Glomerular visceral epithelial cell (primary cell): ENCODE measurements around the gene CD6.
"Not testable (repeated sequence)": the region's sequence is repeated elsewhere in the genome, so short reads cannot be mapped to it uniquely, and the experiment has no call there.

Source experiments
- DNase-seq: peaks from one replicate; pipeline ENCODE4 v3.0.0-alpha.2; 2016; ENCODE audit errors: extremely low spot score

The CD6 gene

DNA sequence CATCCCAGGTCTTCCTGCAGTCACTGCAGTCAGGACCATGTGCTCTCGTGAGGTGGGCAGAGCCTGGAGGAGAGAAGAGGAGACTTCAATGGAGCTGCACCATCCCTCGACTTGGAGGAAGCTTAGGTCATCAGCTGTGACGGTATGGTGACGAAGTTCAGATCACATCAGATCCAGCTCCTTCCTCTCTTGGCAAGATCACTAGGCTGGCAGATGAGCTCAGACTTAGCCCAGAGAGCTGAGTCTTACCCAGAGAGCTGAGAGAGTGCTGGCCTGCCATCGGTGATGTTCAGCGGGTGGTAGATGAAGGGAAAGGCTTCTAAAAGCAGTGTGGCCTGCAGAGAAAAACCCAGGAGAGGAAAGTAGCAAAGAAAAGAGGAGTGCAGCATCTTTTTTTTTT, 17.7 kb upstream of the CD6 start:
- no peak for DNase-seq

DNA sequence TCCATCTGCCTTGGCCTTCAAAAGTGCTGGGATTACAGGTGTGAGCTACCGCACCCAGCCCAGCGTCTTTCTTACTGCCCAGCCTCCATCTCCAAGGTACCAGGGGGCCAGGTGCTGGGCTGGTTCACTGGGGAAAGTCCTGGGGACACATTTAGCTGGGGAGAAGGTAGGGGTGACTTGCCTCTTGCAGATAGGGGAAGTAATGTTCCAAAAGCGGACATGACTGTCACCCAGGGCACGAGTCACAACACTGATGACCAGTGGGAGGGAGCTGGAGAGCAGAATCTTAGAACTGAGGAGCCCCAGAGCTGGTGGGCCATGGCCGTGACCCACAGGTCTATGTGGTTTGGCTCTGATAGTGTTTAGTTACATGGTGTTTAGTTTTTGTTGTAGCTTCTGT, 17.1 kb upstream of the CD6 start:
- no peak for DNase-seq

DNA sequence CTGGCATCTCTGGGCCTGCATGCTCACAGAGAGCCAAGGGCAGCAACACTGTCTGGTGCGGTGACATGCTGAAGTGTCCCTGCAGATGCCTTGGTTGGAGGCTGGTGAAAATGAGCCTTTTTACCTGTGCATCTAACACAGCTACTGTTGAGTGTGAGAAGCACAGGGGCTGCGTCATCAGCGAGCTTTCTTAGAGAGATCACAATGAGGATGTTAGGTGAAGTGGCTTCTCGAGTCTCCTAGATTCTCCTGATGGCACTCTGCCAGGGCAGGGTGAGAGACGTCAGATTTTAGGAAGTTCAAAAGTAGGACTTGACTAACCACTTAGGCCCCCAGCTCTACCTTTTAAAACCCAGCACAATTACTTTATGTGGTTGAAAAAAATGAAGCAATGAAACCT, 15.9 kb upstream of the CD6 start:
- DNase-seq = no peak

DNA sequence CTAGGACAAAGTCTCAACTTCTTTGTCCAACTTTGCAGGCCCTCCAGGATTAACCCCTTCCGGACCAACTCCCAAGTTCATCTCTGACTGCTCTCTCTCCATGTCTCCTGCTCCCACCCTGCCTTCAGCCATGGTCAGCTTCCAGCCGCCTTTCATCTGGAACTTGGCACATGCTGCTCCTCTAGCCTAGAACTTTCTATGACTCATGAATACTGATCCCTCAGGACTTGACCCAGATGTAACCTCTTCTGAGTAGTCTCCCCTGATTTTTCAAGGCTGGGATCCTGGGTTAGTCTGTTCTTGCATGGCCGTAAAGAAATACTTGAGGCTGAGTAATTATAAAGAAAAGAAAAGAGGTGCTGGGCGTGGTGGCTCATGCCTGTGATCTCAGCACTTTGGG, 14.3 kb upstream of the CD6 start:
- no peak for DNase-seq

DNA sequence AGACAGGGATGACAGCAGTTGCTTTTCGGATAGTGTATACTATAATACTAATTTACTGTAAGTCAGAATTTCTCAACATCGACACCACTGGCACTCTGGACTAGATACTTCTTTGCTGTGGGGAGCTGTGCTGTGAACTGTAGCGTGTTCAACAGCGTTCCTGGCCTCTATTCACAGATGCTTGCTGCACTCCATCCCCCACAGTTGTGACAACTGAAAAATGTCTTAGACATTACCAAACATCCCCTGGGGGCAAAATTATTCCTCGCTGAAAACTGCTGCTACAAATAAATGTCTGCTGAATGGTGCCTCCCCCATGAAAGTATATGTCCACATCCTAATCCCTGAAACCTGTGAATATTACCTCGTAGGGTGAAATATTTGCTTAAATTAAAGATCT, 12.0 kb upstream of the CD6 start:
- DNase-seq = no peak

DNA sequence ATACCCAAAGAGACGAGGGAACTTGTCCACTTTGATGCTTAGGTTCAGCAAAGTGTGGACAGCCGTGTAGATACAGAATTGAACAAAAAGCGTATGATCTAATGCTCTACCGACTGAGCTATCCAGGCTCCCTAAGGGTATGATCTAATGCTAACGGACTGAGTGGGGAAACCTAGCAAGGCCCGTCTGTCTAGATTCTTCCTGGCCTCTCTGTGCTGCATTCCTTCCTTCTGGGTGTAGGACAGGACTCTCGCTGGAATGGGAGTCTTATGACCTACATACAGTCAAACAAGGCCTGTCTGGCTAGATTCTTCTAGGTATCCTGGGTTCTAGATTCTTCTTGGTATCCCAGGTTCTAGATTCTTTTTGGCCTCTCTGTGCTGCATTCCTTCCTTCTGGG, 11.1 kb upstream of the CD6 start:
- no peak for DNase-seq

DNA sequence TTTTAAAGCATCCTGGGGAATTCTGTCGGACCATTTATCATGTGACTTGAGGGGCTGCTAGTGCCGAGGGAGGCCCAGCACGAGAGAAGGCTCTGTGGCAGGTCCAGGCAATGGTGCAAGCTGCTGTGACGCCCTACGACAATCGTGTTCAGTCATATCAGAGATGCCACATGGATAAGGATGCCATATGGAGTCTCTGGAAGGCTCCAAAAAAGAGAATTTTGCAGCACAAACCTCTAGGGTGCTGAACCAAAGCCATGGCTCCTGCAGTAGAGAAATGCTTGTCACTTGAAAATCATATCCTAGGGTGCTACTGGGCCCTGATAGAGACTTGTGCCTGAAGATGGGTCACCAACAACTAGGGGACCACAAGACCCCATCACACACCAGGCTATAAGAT, 6.7 kb upstream of the CD6 start:
- DNase-seq = no peak

DNA sequence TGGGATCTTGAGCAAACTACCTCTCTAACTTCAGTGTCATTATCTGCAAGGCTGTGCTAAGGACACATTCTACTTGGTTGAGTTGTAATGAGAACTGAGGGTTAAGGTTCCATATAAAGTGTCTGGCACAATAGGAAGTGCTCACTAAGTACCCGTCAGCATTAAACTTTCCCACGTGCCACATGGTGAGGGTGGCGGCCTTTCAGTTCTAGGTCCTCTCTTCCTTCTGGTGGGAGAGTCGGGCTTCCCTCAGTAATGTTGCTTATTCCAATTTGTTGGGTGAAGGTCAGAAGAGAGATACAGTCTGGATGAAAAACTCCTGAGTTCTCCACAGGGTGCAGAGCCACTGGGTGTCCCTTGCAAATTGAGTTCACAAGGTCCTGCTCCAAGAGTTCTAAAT, 4.6 kb upstream of the CD6 start:
- DNase-seq = no peak

DNA sequence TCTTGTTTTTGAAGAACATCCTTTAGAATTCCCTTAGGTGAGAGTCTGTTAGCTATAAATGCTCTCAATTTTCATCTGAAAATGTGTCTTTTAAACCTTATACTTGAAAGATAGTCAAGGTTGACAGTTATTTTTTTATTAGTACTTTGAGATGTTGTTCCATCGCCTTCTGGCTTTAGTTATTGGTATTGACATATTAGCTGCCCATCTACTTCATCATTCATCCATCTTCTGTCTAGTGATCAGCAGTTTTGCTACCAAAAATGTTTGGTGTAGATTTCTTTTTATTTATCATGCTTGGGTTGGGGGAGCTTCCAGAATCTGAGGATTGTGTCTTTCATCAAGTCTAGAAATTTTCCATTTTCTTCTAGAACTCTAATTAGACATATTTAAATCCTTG, 3.3 kb upstream of the CD6 start:
- DNase-seq = no peak

DNA sequence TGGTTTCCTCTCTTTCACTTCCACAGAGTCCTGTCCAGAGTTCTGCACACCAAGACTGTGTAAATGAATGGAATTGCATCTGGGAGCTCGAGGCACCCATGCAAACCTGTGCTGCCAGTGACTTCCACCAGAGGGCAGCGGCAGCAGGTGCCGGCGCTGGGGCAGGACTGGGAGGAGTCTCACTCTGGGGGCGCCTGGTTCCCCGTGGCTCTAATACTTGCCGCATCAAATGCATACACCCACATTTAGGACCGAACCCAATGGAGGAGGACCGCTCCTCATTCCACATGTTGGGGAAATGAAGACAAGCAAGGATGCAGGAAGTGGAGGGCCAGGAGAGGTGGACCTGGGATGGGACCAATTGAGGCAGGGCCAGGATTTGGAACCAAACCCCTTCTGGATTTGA, 1.1 kb upstream of the CD6 start:
- DNase-seq = peak; percentile 44

DNA sequence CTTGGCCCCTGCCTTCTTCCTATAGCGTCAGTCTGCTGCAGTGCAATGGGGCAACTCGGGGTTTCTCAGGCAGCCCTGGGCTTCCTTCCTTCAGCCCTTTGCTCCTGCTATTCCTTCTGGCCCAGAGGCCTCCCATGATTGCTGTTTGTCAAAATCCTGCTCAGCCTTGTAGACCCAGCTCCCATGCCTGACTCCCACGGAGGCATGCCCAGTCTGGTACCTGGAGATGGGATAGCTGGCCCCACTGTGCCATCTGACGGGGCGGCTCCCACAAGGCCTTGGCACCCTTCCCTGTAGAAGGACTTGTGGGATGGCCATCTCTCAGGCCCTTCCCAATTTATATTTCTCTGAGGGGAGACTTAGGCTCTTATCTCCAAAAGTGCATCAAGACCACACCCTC, 590 bp upstream of the CD6 start:
- DNase-seq = no peak

DNA sequence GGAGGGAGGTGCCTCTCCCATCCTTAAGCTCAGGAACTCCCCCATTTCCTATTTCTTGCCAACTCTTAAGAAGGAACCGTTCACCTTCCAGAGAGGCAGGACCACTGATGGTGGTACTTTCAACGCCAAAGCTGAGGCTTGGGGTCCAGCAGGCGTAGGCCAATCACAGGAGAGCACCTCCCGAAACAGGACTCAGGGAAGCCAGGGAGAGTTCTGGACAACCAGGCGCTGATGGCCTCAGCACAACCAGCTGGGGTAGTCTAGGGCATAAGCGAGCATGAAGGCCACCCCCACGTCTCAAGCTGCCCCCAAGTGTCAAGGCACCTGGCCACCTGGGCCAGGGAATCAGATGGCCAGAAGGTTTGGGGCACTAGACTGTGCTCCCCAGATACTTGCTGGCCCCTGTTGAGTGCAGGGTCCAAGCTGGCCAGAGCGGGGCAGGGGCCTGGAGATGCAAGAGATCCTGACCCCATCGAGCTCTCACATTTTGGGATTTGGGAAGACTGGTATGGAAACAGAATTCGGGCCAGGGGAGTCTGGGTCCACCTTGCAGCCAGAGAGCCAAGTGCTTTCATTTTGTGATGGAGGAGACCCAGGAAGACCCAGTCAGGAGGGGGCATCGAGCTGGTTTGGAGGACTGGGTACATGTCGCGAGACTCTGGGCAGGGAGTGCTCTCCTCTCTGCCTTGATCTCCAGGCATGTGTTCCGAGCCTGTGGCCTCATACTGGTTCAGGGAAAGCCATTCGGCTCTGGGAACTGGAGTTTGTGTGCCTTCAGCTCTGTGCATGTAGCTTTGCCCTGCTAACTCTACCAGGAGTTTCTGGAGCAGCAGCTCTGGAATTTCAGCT, 926 bp downstream of the CD6 start:
- no peak for DNase-seq

DNA sequence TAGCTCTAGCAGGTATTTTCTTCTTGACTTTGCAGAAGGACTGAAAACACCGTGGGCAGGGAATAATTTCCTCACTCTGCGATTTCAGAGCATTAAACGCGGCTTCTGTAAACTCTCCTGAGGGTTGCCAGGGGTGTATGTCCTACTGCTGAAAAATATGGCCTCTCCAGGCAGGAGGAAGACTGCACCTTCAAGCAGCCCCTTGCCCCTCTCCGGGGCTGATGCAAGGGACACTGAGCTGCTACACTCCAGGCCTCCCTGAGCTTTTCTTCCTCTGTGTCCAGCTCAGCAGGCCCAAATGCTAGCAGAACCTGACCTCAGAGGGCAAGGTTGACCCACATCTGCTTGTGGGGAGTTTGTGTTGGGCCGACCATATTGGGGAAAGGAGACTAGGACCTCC, 2.2 kb downstream of the CD6 start:
- DNase-seq = no peak

DNA sequence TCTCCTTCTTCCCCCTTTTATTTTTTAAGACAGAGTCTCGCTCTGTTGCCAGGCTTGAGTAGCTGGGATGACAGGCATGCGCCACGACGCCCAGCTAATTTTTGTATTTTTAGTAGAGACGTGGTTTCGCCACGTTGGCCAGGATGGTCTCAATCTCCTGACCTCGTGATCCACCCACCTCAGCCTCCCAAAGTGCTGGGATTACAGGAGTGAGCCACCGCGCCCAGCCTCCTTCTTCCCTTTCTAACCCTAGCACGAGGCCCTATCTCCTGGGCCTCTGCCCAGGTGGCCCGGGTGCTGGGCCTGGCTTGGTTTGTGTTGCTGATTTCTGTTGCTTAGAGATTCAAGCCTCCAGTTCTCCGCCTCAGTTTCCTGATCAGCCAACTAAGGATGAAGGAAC, 2.8 kb downstream of the CD6 start:
- DNase-seq = not testable (repeated sequence)

DNA sequence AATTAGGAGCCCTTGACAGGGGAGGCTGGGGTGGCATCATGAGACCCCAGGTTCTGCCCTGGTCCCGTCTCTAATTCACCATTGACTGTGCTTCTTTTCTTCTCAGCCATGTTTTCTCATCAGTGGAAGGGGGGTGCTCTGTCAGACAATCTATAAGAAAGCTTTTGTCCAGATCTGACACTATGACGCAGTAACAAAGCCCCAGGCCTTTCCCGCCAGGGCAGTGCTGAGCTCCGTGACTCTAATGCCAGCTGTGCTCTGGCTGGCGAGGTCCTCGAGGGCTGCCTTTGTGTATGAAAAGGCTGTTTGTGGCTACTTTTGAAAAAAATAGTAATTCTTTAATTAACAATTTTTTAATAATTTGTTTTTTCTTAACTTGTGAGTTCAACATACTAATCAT, 3.2 kb downstream of the CD6 start:
- DNase-seq = no peak

DNA sequence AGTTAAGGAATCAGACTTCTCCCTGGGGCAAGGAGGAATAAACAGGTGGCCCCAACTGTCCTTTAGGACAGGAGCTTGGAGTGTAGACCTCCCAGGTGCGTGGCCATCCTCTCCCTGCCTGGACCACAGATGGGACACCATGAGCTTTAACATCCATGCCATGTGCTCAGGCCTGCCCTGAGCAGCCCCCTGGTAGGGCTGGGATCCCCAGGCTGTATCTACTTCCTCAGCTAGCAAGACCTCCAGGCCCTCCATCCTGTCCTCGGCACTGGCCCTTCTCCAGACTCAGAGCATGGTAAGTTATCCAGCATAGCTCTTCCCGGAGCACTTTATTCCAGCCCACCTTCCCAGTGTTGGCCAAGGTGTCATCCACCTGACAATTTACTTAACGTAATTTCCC, 5.7 kb downstream of the CD6 start:
- DNase-seq = no peak

DNA sequence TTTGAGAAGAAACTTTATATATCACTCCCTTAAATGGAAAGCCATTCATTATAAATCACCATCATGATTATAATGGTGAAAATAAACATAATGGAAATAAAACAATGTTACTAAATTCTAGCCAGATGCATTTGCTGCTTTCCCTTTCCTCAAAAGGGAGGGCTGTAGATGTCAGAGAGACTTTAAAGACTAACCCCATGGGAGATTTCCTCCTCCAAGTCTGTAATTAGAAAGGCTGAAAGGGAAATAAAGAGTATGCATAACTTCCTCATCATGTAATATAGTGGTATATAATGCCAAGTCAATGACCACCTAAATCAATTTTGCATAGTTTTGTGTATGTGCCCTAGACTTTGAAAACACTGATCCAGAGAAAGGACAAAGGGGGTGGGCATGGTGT, 6.4 kb downstream of the CD6 start:
- DNase-seq = no peak

DNA sequence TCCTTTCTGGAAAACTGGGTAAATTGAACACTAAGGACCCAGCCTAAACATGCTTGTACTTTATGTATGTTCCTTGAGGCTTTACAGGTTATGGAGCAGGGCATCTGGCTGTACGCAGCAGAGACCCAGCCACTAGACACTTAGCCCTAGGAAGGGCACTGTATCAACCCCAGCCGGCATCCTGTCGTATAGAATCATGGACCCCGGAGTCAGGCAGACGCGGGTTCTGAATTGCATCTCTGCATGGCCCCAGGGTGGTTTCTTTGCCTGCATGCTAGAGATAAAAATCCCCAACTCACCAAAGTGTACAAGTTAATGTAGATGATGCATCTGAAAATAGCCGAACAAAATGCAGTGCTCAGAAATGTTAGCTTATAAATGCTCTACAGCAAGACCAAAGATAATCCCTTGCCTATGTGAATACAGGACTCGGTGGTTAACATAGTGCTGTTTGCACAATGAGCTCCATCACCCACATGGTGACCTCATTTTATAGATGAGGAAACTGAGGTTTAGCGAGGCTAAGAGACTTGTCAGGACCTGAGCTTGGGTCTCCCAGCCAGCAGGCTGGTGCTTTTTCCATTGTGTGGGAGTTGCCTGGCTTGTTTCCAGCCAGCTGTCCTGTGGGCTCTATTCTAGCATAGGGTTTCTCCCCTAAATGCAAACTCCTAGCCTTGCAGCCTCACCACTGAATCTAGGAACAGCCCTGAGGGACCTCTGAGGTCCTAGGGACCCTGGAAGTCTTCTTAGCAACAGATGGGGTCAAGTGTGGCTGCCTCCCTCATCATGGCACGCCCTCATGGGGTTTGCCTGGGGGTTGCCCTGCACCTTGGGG, 7.3 kb downstream of the CD6 start:
- DNase-seq = no peak

DNA sequence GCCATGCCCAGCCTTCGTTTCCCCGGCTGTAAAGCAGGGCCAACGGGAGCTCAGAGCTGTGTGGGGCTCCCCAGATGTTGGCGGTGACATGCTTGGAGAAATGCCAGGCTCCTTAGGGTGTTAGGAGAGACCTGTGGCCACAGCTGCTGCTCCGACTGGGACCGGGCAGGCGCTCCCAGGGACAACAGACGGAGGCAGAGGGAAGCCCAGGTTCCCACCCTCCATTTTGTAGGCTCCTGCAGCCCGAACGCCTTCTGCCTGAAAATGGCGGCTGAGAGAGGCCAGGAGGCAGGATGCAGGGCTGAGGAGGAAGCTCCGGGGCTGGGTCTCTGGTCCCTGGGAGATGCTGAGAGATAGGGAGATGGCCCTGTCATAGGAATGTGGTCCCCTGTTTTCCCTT, 10.0 kb downstream of the CD6 start:
- DNase-seq = no peak

DNA sequence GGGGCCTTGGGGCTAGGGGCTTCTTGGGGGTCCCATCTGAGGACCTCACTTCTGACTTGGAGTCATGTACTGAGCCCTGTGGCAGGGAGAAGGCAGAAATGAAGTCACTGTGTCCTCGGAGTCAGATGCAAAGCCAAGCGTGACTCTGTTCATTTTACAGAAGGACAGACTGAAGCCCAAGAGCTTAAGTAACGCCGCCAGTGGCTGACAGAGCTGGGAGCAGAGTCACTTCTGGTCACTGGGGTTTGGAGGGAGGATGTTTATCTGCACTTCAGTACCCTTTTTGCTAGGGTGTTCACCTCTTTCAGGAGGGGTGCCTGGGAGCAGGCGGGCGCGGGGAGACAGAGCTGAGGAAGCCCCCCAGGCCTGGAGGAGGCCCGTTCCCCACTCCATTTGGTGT, 10.7 kb downstream of the CD6 start:
- no peak for DNase-seq

DNA sequence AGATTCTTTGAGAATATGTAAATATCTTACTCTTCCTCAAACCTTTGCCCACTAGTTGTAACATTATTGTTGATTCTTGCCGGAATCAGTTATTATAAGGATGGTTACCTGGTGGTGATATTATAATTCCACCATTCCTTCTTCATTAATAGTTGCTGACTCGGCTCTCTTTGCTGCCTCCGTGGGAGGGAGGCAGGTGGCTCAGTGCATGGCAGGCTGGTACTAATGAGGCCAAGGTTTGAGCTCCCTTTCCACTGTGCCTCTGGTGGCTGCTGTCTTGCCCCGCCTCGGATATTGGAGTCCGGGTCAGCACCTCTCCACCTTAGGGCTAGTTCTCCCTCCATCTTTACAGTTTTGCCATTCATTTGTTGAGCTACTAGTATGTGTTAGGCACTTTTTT, 12.7 kb downstream of the CD6 start:
- no peak for DNase-seq

DNA sequence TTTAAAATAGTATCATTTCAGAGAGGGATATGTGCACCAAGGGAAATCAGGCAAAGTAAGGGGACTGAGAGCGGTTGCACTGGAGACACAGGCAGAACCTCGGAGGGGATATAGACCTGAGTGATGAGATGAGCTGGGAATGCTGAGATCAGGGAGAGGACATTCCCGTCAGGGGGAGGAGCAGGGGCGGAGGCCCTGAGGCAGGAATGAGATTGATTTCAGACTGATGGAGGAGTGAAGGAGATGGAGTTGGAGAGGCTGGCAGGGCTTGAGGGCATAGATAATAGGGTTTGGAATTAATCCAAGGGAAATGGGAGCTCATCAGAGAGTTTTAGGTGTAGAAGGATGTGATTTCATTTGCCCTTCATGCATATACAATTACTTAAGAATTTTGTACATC, 13.2 kb downstream of the CD6 start:
- no peak for DNase-seq

DNA sequence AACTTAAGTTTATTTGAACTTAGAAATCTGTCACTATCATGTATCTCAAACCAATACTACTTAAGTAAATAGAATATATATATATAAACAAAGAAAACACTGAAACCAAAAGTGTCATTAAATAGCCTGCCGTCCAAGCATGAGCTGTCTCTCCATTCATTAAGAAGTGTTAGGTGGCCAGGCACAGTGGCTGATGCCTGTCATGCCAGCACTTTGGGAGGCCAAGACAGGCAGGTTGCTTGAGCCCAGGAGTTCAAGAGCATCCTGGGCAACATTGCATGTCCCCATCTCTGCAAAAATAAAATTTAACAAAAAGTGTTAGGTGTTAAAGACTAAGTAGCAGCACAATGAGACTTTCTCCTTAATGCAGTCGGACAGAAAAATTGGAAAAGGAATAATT, 14.0 kb downstream of the CD6 start:
- DNase-seq = no peak
